Heart left ventricle (tissue), 13 donors: Measurements from ENCODE around the gene NBL1.

Experiments used
- POLR2A ChIP-seq, 2 donors: fragments of 450-650 bp; IDR thresholded peaks; one replicate each; pipeline ENCODE4 v1.6.1; 2017; ENCODE audit warnings: antibody characterized with exemption in 2 of 2, mild to moderate bottlenecking in 2 of 2, moderate library complexity in 2 of 2
- TF ChIP-seq, protein P1 (sequence below), 12 donors: fragments of 200-600 bp; sonication (generic) in 4 of 12; IDR thresholded peaks; one replicate each; pipeline versions ENCODE4 v1.5.0 to v1.8.0; 2018 to 2022; ENCODE audit warnings: antibody characterized with exemption in 12 of 12, mild to moderate bottlenecking in 5 of 12
- donor health status: ischemic (EF 13 %, LVEDD 7.1; RV severe dilation, severe dysfunction).
- donor health status: DM: no; HTN: yes; CAD: no.
- donor health status: DM: no; HTN: no; CAD: no.
- donor health status: ischemic (EF 25% LVEDD 6.9; RV normal size, moderate dysfunction).
- donor health status: ischemic (EF 25% LVEDD 5.7; RV mildly dilated, moderate dysfunction).
- donor health status: ischemic (EF 35%, LVEDD 5.7; RV mildly dilated, moderate dysfunction).
- donor health status: nonischemic (EF 11% LVEDD 7.7; RV severe dilation, severe dysfunction).
- donor health status: DM: yes; HTN: yes; CAD: no.
- donor health status: PGD.
- donor health status: ischemic (EF 29% LVEDD 5.4; RV normal size, mild dysfunction).
- donor health status: nonischemic (EF 23%, LVEDD 6.1; RV moderate dilation, normal function).

DNA sequence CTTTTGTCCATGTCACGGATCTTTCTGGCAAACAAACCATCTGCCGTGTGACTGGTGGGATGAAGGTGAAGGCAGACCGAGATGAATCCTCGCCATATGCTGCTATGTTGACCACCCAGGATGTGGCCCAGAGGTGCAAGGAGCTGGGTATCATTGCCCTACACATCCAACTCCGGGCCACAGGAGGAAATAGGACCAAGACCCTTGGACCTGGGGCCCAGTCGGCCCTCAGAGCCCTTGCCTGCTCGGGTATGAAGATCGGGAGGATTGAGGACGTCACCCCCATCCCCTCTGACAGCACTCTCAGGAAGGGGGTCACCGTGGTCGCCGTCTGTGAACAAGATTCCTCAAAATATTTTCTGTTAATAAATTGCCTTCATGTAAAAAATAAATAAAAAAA is 35.9 kb upstream of the NBL1 start:
- TF ChIP-seq, protein P1, sequence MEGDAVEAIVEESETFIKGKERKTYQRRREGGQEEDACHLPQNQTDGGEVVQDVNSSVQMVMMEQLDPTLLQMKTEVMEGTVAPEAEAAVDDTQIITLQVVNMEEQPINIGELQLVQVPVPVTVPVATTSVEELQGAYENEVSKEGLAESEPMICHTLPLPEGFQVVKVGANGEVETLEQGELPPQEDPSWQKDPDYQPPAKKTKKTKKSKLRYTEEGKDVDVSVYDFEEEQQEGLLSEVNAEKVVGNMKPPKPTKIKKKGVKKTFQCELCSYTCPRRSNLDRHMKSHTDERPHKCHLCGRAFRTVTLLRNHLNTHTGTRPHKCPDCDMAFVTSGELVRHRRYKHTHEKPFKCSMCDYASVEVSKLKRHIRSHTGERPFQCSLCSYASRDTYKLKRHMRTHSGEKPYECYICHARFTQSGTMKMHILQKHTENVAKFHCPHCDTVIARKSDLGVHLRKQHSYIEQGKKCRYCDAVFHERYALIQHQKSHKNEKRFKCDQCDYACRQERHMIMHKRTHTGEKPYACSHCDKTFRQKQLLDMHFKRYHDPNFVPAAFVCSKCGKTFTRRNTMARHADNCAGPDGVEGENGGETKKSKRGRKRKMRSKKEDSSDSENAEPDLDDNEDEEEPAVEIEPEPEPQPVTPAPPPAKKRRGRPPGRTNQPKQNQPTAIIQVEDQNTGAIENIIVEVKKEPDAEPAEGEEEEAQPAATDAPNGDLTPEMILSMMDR (IDR thresholded peaks at IDR 0.05), result no peak
- TF ChIP-seq POLR2A (IDR thresholded peaks at IDR 0.05), result no peak
